GM20000 (cell line): Measurements from ENCODE around the gene RTF2.

Experiments used
- DNase-seq: peaks from one replicate; pipeline ENCODE4 v3.0.0; 2012; ENCODE audit warnings: low spot score
- TF ChIP-seq, protein P1 (sequence below): IDR thresholded peaks from 2 replicates; pipeline ENCODE4 v1.5.1; 2012; ENCODE audit warnings: mild to moderate bottlenecking, control low read depth; ENCODE audit errors: extremely low read depth, missing control alignments

RTF2 gene

DNA sequence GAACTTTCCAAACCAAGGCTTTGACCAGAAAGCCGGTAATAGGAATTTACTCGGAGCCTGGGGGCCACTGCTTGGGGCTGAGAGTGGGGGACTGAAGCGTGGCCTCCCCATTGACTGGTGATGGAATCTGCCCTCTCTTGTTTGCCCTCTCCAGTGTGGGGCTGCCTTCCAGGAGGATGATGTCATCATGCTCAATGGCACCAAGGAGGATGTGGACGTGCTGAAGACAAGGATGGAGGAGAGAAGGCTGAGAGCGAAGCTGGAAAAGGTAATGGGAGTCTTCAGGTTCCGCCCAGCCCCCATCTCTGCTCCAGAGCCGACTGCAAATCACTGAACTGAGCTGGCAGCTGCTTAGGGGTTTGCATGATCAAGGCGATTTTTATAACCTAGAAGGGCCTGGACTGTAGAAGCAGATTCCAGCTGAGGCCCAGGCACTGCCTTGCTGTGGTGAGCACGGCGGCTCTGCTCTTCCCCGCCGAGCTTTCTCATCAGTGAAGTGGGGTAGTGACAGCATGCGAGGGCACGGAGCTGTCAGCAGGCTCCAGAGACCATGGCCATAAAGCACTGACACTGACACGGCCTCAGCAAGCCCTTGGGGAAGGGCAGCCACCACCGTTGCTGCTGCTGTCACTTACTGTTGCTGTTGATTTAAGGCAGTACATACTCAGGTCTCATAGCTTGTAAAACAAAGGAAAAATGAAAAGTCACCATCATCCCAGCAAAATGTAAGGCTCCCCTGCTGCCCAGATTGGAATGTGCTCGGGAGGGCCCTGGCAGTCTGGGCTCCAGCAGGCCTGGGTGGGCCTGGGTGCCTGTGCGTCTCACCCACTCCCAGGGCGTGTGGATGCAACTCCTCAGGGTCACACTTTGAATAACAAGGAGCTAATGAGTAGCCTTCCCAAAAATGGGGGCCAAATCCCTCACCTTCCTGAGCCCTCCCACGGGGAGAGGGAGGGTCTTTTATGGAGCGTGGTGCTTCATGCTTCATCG is 45.0 kb downstream of the RTF2 start:
- DNase-seq, result no peak

DNA sequence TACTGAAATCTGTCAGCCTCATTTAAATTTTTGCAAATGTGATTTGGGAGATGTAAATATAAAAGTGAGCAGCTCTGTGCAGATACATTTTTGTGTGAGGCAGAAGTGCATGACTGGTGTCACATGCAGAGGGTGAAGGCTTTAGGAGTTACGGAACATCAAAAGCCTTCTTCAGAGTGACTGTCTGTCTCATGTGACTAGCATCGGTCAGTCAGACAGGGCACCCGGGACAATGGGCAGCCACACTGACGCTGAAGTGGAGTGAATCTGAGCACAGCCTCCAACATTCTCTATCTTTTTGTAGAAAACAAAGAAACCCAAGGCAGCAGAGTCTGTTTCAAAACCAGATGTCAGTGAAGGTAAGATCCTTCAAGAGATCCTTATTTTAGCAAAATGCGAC is 48.2 kb downstream of the RTF2 start:
- TF ChIP-seq, protein P1, sequence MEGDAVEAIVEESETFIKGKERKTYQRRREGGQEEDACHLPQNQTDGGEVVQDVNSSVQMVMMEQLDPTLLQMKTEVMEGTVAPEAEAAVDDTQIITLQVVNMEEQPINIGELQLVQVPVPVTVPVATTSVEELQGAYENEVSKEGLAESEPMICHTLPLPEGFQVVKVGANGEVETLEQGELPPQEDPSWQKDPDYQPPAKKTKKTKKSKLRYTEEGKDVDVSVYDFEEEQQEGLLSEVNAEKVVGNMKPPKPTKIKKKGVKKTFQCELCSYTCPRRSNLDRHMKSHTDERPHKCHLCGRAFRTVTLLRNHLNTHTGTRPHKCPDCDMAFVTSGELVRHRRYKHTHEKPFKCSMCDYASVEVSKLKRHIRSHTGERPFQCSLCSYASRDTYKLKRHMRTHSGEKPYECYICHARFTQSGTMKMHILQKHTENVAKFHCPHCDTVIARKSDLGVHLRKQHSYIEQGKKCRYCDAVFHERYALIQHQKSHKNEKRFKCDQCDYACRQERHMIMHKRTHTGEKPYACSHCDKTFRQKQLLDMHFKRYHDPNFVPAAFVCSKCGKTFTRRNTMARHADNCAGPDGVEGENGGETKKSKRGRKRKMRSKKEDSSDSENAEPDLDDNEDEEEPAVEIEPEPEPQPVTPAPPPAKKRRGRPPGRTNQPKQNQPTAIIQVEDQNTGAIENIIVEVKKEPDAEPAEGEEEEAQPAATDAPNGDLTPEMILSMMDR, result no peak
- DNase-seq, result no peak

More for the DNA sequence above, 45.0 kb downstream of the RTF2 start:
- TF ChIP-seq, protein P1, result no peak

DNA sequence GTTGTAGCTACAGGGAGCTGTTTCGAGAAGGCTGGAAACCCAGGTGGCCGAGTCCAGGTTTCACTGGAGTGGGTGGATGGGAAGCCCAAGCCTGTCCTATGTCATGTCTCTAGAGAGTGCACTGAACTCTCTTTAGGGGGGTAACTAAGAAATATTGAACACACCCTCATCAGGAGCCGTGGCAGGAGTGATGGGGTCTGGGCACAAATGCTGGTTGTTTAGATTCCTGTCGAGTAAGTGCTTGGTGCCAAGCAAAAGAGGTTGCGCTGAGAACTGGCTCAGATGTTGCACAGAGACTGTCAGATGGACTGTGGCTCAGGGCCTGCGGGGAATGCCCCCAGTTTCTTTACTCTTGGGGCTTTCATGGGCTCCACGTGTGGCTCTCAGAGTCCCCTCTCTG is 48.8 kb downstream of the RTF2 start:
- DNase-seq, result no peak
- TF ChIP-seq, protein P1, result no peak

DNA sequence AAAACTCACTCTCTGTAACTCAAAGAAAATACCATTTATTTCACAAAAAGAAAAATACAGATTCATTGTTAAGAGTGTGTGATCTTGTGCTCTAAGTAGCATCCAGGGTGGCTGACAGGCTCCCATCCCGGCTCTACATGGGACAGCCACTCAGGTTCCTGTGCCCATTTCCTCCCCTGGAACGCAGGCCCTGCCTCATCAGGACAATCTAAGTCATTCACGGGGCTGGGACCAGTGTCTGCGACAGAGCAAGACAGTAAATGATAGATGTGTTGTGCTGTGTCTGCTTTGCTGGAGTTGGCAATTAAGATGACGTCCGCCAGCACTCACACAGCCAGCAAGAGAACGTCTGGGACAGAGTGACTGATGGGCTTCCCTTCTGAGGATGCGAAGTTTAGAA is 49.2 kb downstream of the RTF2 start:
- TF ChIP-seq, protein P1, result no peak
- DNase-seq, result no peak

DNA sequence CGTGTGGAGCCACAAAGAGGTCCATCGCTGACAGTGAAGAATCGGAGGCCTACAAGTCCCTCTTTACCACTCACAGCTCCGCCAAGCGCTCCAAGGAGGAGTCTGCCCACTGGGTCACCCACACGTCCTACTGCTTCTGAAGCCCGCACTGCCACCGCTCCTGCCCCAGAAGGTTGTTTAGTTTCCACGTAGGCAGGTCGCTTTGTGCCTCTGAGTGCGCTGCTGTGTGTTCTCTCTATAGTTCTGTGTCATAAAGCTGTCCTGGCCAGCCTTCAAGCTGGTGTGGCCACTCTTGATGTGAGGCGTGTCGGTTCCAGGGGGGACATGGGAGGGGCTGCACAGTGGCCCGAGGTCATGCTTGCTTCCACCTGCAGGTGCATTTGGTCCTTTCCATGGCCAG is 49.7 kb downstream of the RTF2 start:
- TF ChIP-seq, protein P1, result no peak
- no peak for DNase-seq

DNA sequence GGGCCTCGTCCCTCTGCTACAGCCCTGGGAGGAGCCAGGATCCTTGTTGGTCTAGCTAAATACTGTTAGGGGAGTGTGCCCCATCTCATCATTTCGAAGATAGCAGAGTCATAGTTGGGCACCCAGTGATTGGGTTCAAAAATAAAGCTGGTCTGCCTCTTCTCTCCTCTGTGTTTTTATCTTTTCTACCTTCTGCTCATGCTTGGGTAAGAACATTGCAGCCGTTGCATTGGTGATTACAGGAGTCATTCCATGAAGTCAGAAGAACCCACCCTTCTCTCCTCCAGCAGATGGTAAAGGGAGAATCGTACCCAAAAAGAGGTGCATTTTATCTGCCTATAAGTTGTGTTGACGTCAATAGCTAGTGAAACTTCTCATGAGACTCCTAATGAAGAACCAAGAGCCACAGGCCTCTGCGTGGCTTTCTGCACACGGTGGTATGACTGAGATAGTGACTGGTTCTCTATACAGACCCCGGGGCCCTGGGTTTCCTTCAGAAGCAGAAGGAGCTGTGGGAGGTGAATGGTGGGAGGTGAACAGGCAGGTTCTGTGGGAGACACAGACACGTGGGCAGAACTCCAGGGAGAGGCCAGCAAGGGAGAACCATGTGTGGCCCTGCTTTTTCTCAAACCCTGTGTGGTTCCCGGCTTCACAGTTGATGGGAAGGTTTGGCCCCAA is 50.4 kb downstream of the RTF2 start:
- TF ChIP-seq, protein P1, result no peak
- DNase-seq, result no peak

DNA sequence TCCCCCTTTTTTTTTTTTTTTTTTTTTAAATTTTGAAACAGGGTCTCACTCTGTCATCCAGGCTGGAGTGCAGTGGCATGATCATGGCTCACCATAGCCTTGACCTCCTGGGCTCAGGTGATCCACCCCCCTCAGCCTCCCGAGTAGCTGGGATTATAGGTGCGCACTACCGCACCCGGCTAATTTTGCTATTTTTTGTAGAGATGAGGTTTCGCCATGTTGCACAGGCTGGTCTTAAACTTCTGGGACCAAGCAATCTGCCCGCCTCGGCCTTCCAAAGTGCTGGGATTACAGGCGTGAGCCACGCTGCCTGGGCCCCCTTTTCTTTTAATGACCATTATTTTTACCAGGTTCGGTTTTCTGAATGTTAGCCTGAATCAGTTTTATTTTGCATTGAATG is 51.1 kb downstream of the RTF2 start:
- DNase-seq, result no peak
- TF ChIP-seq, protein P1, result no peak
